HUES6 (cell line): Measurements from ENCODE around the gene TUBA4B.

Experiments used
- H3K27ac ChIP-seq: 2 replicates; pipeline ENCODE4 v1.7.0; 2013; ENCODE audit warnings: low read depth, mild to moderate bottlenecking, low read length, inconsistent platforms
- H3K27me3 ChIP-seq: 2 replicates; pipeline ENCODE4 v1.6.1; 2013; ENCODE audit warnings: low read length; ENCODE audit not compliant: control insufficient read depth, insufficient read depth
- H3K36me3 ChIP-seq: 2 replicates; pipeline ENCODE4 v1.6.1; 2013; ENCODE audit warnings: low read length; ENCODE audit not compliant: control insufficient read depth, insufficient read depth
- H3K4me1 ChIP-seq: 2 replicates; pipeline ENCODE4 v1.6.1; 2013; ENCODE audit warnings: low read length; ENCODE audit not compliant: control insufficient read depth, insufficient read depth
- H3K4me3 ChIP-seq: 2 replicates; pipeline ENCODE4 v1.5.1; 2013; ENCODE audit warnings: low read depth, low read length
- H3K9ac ChIP-seq: one replicate; pipeline ENCODE4 v1.6.1; 2013; ENCODE audit warnings: mild to moderate bottlenecking, low read length
- H3K9me3 ChIP-seq: 2 replicates; pipeline ENCODE4 v1.6.1; 2013; ENCODE audit warnings: low read depth, low read length; ENCODE audit not compliant: control insufficient read depth, insufficient read depth

Gene TUBA4B

GRCh38 chr2:219219784-219220532, 33.1 kb upstream of the TUBA4B start:
- H3K9me3 ChIP-seq, result no peaks in the 10 kb centered on the region
- H3K9ac ChIP-seq, result peak overlapping the region; percentile 86
- peaks cover 18% of the 10 kb centered on the region for H3K4me1 ChIP-seq
- peaks cover 59% of the 10 kb centered on the region for H3K36me3 ChIP-seq
- H3K27ac ChIP-seq, result no peak overlapping the region
- no peak overlapping the region for H3K4me3 ChIP-seq
- no peaks in the 10 kb centered on the region for H3K27me3 ChIP-seq

- no peaks in the 10 kb centered on the region for H3K27me3 ChIP-seq
- no peak overlapping the region for H3K27ac ChIP-seq
- H3K9ac ChIP-seq, result no peak overlapping the region
- H3K4me3 ChIP-seq, result no peak overlapping the region
- H3K9me3 ChIP-seq, result no peaks in the 10 kb centered on the region
- H3K4me1 ChIP-seq, result peaks cover 18% of the 10 kb centered on the region
- H3K36me3 ChIP-seq, result peaks cover 59% of the 10 kb centered on the region
Observed at GRCh38 chr2:219220652-219221402, 32.2 kb upstream of the TUBA4B start.

- H3K9ac ChIP-seq, result no peak overlapping the region
- H3K4me1 ChIP-seq, result peaks cover 10% of the 10 kb centered on the region; the same call in 1 of the 2 replicates
- no peaks in the 10 kb centered on the region for H3K27me3 ChIP-seq
- H3K4me3 ChIP-seq, result no peak overlapping the region
- H3K9me3 ChIP-seq, result no peaks in the 10 kb centered on the region
- H3K27ac ChIP-seq, result no peak overlapping the region
- H3K36me3 ChIP-seq, result peaks cover 64% of the 10 kb centered on the region
Observed at GRCh38 chr2:219221957-219222518, 31.0 kb upstream of the TUBA4B start.

GRCh38 chr2:219223831-219224610, 29.0 kb upstream of the TUBA4B start:
- Histone ChIP-seq H3K9ac (no peak overlapping the region), H3K4me1 (peaks cover 13% of the 10 kb centered on the region; the same call in 1 of the 2 replicates), H3K36me3 (peaks cover 64% of the 10 kb centered on the region), H3K4me3 (no peak overlapping the region), H3K27ac (no peak overlapping the region), H3K9me3 (no peaks in the 10 kb centered on the region), H3K27me3 (no peaks in the 10 kb centered on the region)

- H3K27me3 ChIP-seq, result no peaks in the 10 kb centered on the region
- H3K9ac ChIP-seq, result no peak overlapping the region
- peaks cover 8% of the 10 kb centered on the region; the same call in 1 of the 2 replicates for H3K4me1 ChIP-seq
- H3K9me3 ChIP-seq, result no peaks in the 10 kb centered on the region
- no peak overlapping the region for H3K4me3 ChIP-seq
- H3K36me3 ChIP-seq, result peaks cover 61% of the 10 kb centered on the region
- H3K27ac ChIP-seq, result no peak overlapping the region
Observed at GRCh38 chr2:219225350-219225749, 27.7 kb upstream of the TUBA4B start.

GRCh38 chr2:219228041-219228910, 24.8 kb upstream of the TUBA4B start:
- Histone ChIP-seq H3K9ac (peak overlapping the region; percentile 71), H3K36me3 (peaks cover 52% of the 10 kb centered on the region), H3K4me3 (peak overlapping the region; percentile 74), H3K27ac (no peak overlapping the region; the same call in 1 of the 2 replicates), H3K9me3 (no peaks in the 10 kb centered on the region), H3K27me3 (no peaks in the 10 kb centered on the region), H3K4me1 (peaks cover 11% of the 10 kb centered on the region; the same call in 1 of the 2 replicates)

- Histone ChIP-seq H3K36me3 (peaks cover 52% of the 10 kb centered on the region), H3K4me3 (peak overlapping the region; percentile 74), H3K27ac (peak overlapping the region; percentile 60; the same call in 1 of the 2 replicates), H3K9ac (peak overlapping the region; percentile 71), H3K27me3 (no peaks in the 10 kb centered on the region), H3K4me1 (peaks cover 11% of the 10 kb centered on the region; the same call in 1 of the 2 replicates), H3K9me3 (no peaks in the 10 kb centered on the region)
Observed at GRCh38 chr2:219228911-219229304, 24.1 kb upstream of the TUBA4B start.

- Histone ChIP-seq H3K4me3 (peak within 1 kb of the TSS; percentile 74), H3K9me3 (no peaks in the 10 kb centered on the region), H3K36me3 (peaks cover 52% of the 10 kb centered on the region), H3K9ac (peak within 1 kb of the TSS; percentile 72), H3K4me1 (peaks cover 11% of the 10 kb centered on the region; the same call in 1 of the 2 replicates), H3K27me3 (no peaks in the 10 kb centered on the region), H3K27ac (peak within 1 kb of the TSS; percentile 60)
Observed at GRCh38 chr2:219229305-219230058, 23.6 kb upstream of the TUBA4B start, which contains the start of the genes ANKZF1 and ATG9A. Gene ANKZF1, plus strand, starts transcription at chr2:219229806. Its CDS starts 452 bp downstream, at chr2:219230258. Gene ATG9A, minus strand, starts transcription at chr2:219229636. Its CDS starts 1,612 bp downstream, at chr2:219228024.

GRCh38 chr2:219230059-219230540, 22.9 kb upstream of the TUBA4B start:
- H3K36me3 ChIP-seq, result peaks cover 52% of the 10 kb centered on the region
- peak overlapping the region; percentile 72 for H3K9ac ChIP-seq
- H3K4me1 ChIP-seq, result peaks cover 11% of the 10 kb centered on the region; the same call in 1 of the 2 replicates
- H3K27me3 ChIP-seq, result no peaks in the 10 kb centered on the region
- H3K9me3 ChIP-seq, result no peaks in the 10 kb centered on the region
- peak overlapping the region; percentile 8 for H3K27ac ChIP-seq
- peak overlapping the region; percentile 74 for H3K4me3 ChIP-seq
